GM21381 (cell line): Measurements from ENCODE around the gene PFKFB2.

Experiments
- ATAC-seq: cut with Tn5 transposase; IDR thresholded peaks from one replicate; pipeline ENCODE4 v1.9.1; 2021; ENCODE audit warnings: mild to moderate bottlenecking, moderate library complexity; ENCODE audit not compliant: unreplicated experiment

PFKFB2 gene

GRCh38 chr1:207088161-207088560, 35.1 kb downstream of the PFKFB2 start:
- no peak for ATAC-seq

GRCh38 chr1:207088701-207089626, 35.9 kb downstream of the PFKFB2 start, which contains the start of gene C4BPB:
Gene C4BPB (plus strand): TSS chr1:207088860. CDS start chr1:207089532, 672 bp downstream.
- ATAC-seq = no peak

GRCh38 chr1:207089627-207090355, 36.7 kb downstream of the PFKFB2 start:
- no peak for ATAC-seq

- no peak for ATAC-seq
Measured at GRCh38 chr1:207091200-207091908, 38.3 kb downstream of the PFKFB2 start.

- ATAC-seq = no peak
Measured at GRCh38 chr1:207093944-207094343, 40.9 kb downstream of the PFKFB2 start.

- peak; percentile 81 for ATAC-seq
Measured at GRCh38 chr1:207097871-207098324, 44.8 kb downstream of the PFKFB2 start.

- no peak for ATAC-seq
Measured at GRCh38 chr1:207101720-207102119, 48.6 kb downstream of the PFKFB2 start.

- ATAC-seq = no peak
Measured at GRCh38 chr1:207102146-207102545, 49.1 kb downstream of the PFKFB2 start.

GRCh38 chr1:207102659-207103058, 49.6 kb downstream of the PFKFB2 start:
- ATAC-seq = no peak

GRCh38 chr1:207103892-207104373, 50.9 kb downstream of the PFKFB2 start, which contains the start of gene C4BPA:
Gene C4BPA (plus strand): TSS chr1:207104233. CDS start chr1:207113026, 8,793 bp downstream.
- no peak for ATAC-seq

GRCh38 chr1:207109004-207109403, 55.9 kb downstream of the PFKFB2 start:
- no peak for ATAC-seq

- no peak for ATAC-seq
Measured at GRCh38 chr1:207112616-207113296, 59.7 kb downstream of the PFKFB2 start.

- ATAC-seq = no peak
Measured at GRCh38 chr1:207115269-207115668, 62.2 kb downstream of the PFKFB2 start.

GRCh38 chr1:207124389-207124788, 71.3 kb downstream of the PFKFB2 start:
- no peak for ATAC-seq

- ATAC-seq = no peak
Measured at GRCh38 chr1:207128336-207128921, 75.4 kb downstream of the PFKFB2 start.

- ATAC-seq = no peak
Measured at GRCh38 chr1:207129053-207129452, 76.0 kb downstream of the PFKFB2 start.
